HG02840 (cell line): ENCODE data around the gene ARL5A.
"Not testable (repeated sequence)": the region's sequence is repeated elsewhere in the genome, so short reads cannot be mapped to it uniquely, and the experiment has no call there.

ENCODE experiments used
- ATAC-seq: cut with Tn5 transposase; IDR thresholded peaks from one replicate; pipeline ENCODE4 v1.9.1; 2021; ENCODE audit warnings: mild to moderate bottlenecking, moderate library complexity, moderate number of reproducible peaks; ENCODE audit not compliant: unreplicated experiment, low FRiP score

The ARL5A gene

GRCh38 chr2:151799886-151800292 lies 28.3 kb downstream of the ARL5A start:
- ATAC-seq = no peak

GRCh38 chr2:151796774-151797173 lies 31.4 kb downstream of the ARL5A start:
- ATAC-seq = no peak

- no peak for ATAC-seq
Measured at GRCh38 chr2:151795646-151796240, 32.5 kb downstream of the ARL5A start.

GRCh38 chr2:151794422-151794821 lies 33.8 kb downstream of the ARL5A start:
- not testable (repeated sequence) for ATAC-seq

- no peak for ATAC-seq
Measured at GRCh38 chr2:151793123-151793522, 35.1 kb downstream of the ARL5A start.

- ATAC-seq = no peak
Measured at GRCh38 chr2:151792589-151792988, 35.6 kb downstream of the ARL5A start.

- no peak for ATAC-seq
Measured at GRCh38 chr2:151791545-151791944, 36.7 kb downstream of the ARL5A start.

GRCh38 chr2:151790689-151791088 lies 37.5 kb downstream of the ARL5A start:
- ATAC-seq = no peak

- ATAC-seq = no peak
Measured at GRCh38 chr2:151789055-151789834, 39.0 kb downstream of the ARL5A start.

- ATAC-seq = no peak
Measured at GRCh38 chr2:151786483-151786882, 41.7 kb downstream of the ARL5A start.

- no peak for ATAC-seq
Measured at GRCh38 chr2:151786077-151786476, 42.1 kb downstream of the ARL5A start.

GRCh38 chr2:151783133-151783520 lies 45.1 kb downstream of the ARL5A start:
- no peak for ATAC-seq

GRCh38 chr2:151782378-151783132 lies 45.7 kb downstream of the ARL5A start:
- no peak for ATAC-seq

GRCh38 chr2:151781642-151782041 lies 46.6 kb downstream of the ARL5A start:
- no peak for ATAC-seq

GRCh38 chr2:151780938-151781337 lies 47.3 kb downstream of the ARL5A start:
- ATAC-seq = no peak

GRCh38 chr2:151777935-151778334 lies 50.3 kb downstream of the ARL5A start:
- ATAC-seq = no peak

- ATAC-seq = no peak
Measured at GRCh38 chr2:151777487-151777886, 50.7 kb downstream of the ARL5A start.

GRCh38 chr2:151776367-151776766 lies 51.9 kb downstream of the ARL5A start:
- no peak for ATAC-seq

- peak; percentile 35 for ATAC-seq
Measured at GRCh38 chr2:151775057-151775740, 53.0 kb downstream of the ARL5A start.

- ATAC-seq = no peak
Measured at GRCh38 chr2:151774506-151774905, 53.7 kb downstream of the ARL5A start.
